ENCODE results near the gene PLCB1. TPM values are rescaled to one million over a fixed set of nuclear protein-coding genes. Genes with fewer than 3 reads are reported as not detected.

Gene PLCB1
- total RNA-seq, 1 experiment from 2014 or later: not detected

DNA sequence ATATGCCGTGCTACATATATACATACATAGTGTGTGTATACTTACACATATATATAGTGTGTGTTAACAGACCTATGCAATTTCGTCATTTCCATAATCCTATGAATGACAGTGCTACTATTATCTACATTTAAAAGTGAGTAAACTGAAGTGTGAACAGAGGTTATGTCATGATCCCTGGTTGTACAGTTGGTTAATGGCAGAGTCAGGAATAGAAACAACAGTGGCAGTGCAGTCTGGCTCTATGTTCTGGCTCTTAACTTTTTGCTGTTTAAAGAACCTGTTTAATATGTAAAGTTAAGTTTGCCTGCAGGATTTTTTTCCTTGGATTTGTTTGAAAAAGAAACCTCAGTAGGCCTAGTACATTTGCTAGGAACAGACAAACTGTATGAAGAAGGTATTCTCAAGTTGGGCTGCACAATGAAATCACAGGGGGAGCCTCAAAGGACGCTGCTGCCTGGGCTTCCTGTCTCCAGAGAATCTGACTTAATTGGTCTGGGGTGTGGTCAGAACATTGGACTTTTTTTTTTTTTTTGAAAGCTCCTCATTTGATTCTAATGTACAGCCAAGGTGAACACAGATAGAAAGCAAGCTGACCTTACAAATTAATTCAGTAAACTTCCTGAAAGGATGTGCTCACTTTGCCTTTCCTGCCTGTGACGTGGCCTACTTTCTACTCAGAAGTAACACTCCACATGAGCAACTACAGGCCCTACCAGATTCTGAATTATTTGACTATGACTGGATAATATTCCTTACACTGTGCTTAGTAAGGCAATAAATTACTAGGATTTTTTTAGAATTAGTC lies 29.4 kb downstream of the PLCB1 start:
- intact Hi-C loops (cut with micrococcal nuclease; ENCODE audit: unreplicated experiment): no loop called here
- H3K36me3 ChIP-seq (ENCODE audit: low read depth): no peaks in the 10 kb centered on the region
- no peak overlapping the region for H2AFZ ChIP-seq
- H3F3A ChIP-seq (ENCODE audit: insufficient read depth, low read depth): 0 out of 2 replicates have a peak, but pooled peaks cover under 1% of the 10 kb centered on the region
- no peaks in the 10 kb centered on the region for H3K9me3 ChIP-seq (ENCODE audit: insufficient read depth, low read depth)
- peaks cover 5% of the 10 kb centered on the region; the same call in 1 of the 2 replicates for H3K27me3 ChIP-seq (ENCODE audit: insufficient read depth, low read depth)
- H3K4me1 ChIP-seq (replicated peaks; ENCODE audit: insufficient read depth): no peaks in the 10 kb centered on the region; the same call in 1 of the 2 replicates
- H3K79me2 ChIP-seq (ENCODE audit: low read depth): no peaks in the 10 kb centered on the region
- no peak overlapping the region for H3K4me2 ChIP-seq
- TF ChIP-seq, protein P1, sequence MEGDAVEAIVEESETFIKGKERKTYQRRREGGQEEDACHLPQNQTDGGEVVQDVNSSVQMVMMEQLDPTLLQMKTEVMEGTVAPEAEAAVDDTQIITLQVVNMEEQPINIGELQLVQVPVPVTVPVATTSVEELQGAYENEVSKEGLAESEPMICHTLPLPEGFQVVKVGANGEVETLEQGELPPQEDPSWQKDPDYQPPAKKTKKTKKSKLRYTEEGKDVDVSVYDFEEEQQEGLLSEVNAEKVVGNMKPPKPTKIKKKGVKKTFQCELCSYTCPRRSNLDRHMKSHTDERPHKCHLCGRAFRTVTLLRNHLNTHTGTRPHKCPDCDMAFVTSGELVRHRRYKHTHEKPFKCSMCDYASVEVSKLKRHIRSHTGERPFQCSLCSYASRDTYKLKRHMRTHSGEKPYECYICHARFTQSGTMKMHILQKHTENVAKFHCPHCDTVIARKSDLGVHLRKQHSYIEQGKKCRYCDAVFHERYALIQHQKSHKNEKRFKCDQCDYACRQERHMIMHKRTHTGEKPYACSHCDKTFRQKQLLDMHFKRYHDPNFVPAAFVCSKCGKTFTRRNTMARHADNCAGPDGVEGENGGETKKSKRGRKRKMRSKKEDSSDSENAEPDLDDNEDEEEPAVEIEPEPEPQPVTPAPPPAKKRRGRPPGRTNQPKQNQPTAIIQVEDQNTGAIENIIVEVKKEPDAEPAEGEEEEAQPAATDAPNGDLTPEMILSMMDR (conservative IDR thresholded peaks at IDR 0.05): no peak
- TF ChIP-seq EZH2 (IDR thresholded peaks at IDR 0.05; ENCODE audit: low read depth): no peak
- H3K9me2 ChIP-seq (ENCODE audit: insufficient read depth): no peaks in the 10 kb centered on the region
- ChIA-PET POLR2A (ENCODE audit: unreplicated experiment) (no interaction called here), CTCF (no interaction called here)
- no peak overlapping the region for H3K4me3 ChIP-seq
- H3K27ac ChIP-seq: no peak overlapping the region
- no peak for DNase-seq
- no peaks in the 10 kb centered on the region for H4K20me1 ChIP-seq (ENCODE audit: insufficient read depth)
- BruUV-seq (replicated peaks): no TSS peak

- no peaks in the 10 kb centered on the region for H3K4me1 ChIP-seq (replicated peaks; ENCODE audit: insufficient read depth)
- no peak for TF ChIP-seq EZH2 (IDR thresholded peaks at IDR 0.05; ENCODE audit: low read depth)
- TF ChIP-seq, protein P1 (conservative IDR thresholded peaks at IDR 0.05): no peak
- no peak overlapping the region for H3K4me2 ChIP-seq
- H3K9me3 ChIP-seq (ENCODE audit: insufficient read depth, low read depth): no peaks in the 10 kb centered on the region
- no peaks in the 10 kb centered on the region for H3K79me2 ChIP-seq (ENCODE audit: low read depth)
- no peak overlapping the region for H2AFZ ChIP-seq
- H3K36me3 ChIP-seq (ENCODE audit: low read depth): no peaks in the 10 kb centered on the region
- peaks cover 9% of the 10 kb centered on the region; the same call in 1 of the 2 replicates for H3K27me3 ChIP-seq (ENCODE audit: insufficient read depth, low read depth)
- H4K20me1 ChIP-seq (ENCODE audit: insufficient read depth): no peaks in the 10 kb centered on the region
- H3K4me3 ChIP-seq: no peak overlapping the region
- intact Hi-C loops (cut with micrococcal nuclease; ENCODE audit: unreplicated experiment): no loop called here
- no peak overlapping the region for H3K27ac ChIP-seq
- ChIA-PET POLR2A (ENCODE audit: unreplicated experiment) (no interaction called here), CTCF (no interaction called here)
- no peak for DNase-seq
- no peaks in the 10 kb centered on the region for H3K9me2 ChIP-seq (ENCODE audit: insufficient read depth)
- BruUV-seq (replicated peaks): no TSS peak
- H3F3A ChIP-seq (ENCODE audit: insufficient read depth, low read depth): no peaks in the 10 kb centered on the region
These were observed 30.5 kb downstream of the PLCB1 start for GRCh38 chr20:8162610-8163009.

DNA sequence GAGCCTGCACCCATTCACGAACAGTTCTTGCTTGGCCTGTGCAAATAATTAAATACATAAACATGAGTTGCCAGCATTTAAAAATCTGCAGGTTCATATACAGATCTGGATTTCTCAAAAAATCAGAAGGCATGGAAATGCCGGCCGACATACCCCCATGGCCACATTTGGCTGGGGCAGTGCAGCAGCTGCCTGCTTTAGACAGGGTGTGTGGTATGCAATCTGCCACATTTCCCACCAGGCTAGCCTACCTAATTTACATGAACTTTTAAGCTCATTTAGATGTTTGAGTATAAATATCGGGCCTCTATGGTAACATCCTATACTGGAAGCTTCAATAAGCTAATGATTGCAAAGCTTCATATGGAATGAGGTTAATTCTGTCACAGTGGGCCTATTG lies 31.5 kb downstream of the PLCB1 start:
- ChIA-PET CTCF (no interaction called here), POLR2A (ENCODE audit: unreplicated experiment) (no interaction called here)
- H3F3A ChIP-seq (ENCODE audit: insufficient read depth, low read depth): no peaks in the 10 kb centered on the region
- TF ChIP-seq EZH2 (IDR thresholded peaks at IDR 0.05; ENCODE audit: low read depth): no peak
- TF ChIP-seq, protein P1 (conservative IDR thresholded peaks at IDR 0.05): no peak
- peaks cover 9% of the 10 kb centered on the region; the same call in 1 of the 2 replicates for H3K27me3 ChIP-seq (ENCODE audit: insufficient read depth, low read depth)
- no peak overlapping the region for H3K4me3 ChIP-seq
- BruUV-seq (replicated peaks): no TSS peak
- no peaks in the 10 kb centered on the region for H3K4me1 ChIP-seq (replicated peaks; ENCODE audit: insufficient read depth)
- H3K36me3 ChIP-seq (ENCODE audit: low read depth): no peaks in the 10 kb centered on the region
- H4K20me1 ChIP-seq (ENCODE audit: insufficient read depth): no peaks in the 10 kb centered on the region
- H3K4me2 ChIP-seq: no peak overlapping the region
- no peak for DNase-seq
- no peak overlapping the region for H2AFZ ChIP-seq
- H3K9me2 ChIP-seq (ENCODE audit: insufficient read depth): no peaks in the 10 kb centered on the region
- no peaks in the 10 kb centered on the region for H3K9me3 ChIP-seq (ENCODE audit: insufficient read depth, low read depth)
- intact Hi-C loops (cut with micrococcal nuclease; ENCODE audit: unreplicated experiment): no loop called here
- no peak overlapping the region for H3K27ac ChIP-seq
- H3K79me2 ChIP-seq (ENCODE audit: low read depth): no peaks in the 10 kb centered on the region

Measured in PC-9 (cell line).